Stimulated activated CD8-positive, alpha-beta memory T cell treated with anti-CD3 and anti-CD28 coated beads, Interleukin-7, amount 100 ng/mL, for 4 hours (primary cell): ENCODE data around the gene CAVIN2.

Experiments
- DNase-seq, 2 donors: peaks; one replicate each; pipeline ENCODE4 v3.0.0-alpha.2; 2020; ENCODE audit warnings: low read depth in 2 of 2

Gene CAVIN2

GRCh38 chr2:191864628-191865374, 17.9 kb upstream of the CAVIN2 start:
- no peak for DNase-seq

DNA sequence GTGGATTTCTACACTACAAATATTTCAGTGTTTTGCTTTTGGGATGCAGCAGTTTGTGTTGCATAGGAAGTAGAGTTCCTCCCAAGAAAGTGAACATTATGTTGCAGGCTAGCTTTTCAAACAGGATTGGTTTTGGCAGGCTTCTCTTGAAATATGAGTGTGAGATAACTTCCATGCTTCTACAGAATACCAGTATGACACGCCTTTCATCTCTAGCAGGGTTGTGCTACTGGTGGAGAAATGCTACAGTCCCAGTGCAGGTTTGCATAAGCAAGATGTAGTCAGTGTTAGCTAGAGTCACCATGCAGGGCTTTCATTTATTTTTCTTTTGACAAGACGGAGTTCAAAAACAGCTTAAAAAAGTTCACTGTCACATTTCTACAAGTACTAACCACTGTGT, 17.1 kb upstream of the CAVIN2 start:
- no peak for DNase-seq

GRCh38 chr2:191862156-191862775, 15.4 kb upstream of the CAVIN2 start:
- DNase-seq, result no peak

DNA sequence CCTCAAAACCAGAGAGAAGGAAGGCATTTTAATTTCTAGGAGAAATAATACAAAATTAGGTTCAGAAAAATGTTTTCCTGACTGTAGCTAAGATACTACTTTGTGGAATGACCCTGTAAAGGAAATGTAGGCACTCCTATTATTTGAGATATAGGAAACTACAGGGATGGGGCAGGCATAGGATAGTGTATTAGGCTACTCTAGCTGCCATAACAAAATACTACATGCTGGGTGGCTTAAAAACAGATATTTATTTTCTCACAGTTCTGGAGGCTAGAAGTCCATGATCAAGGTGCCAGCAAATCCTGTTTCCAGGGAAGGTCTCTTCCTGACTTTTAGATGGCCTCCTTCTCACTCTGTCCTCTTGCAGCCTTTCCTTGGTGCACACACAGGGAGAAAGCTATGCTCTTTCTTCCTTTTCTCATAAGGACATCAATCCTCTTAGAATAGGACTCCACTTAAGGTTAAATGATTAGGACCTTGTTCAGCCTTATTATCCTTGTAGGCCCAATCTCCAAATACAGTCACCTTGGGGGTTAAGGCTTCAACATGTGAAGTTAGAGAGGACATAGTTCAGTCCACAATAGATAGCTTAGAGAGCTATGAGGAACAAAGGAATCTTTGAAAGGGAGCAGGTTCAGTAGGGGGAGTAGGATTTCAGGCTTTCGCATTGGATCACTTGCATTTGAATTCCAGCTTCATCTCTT, 14.0 kb upstream of the CAVIN2 start:
- no peak for DNase-seq

DNA sequence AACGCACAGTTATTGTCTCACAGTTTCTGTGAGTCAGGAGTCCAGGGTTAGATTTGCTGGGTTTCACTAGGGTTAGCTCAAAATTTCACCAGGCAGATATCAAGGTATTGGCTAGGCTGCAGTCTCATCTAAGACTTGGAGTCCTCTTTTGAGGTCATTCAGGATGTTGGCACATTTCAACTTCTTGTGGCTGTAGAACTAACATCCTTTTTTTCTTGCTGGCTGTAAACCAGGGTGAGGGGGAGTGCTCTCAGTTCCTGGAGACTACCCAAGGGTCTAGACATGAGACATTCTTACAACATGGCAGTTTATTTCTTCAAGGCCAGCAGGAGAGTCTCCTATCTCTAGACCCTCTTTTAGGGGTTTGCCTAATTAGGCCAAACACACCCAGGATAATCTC, 12.8 kb upstream of the CAVIN2 start:
- DNase-seq, result no peak

DNA sequence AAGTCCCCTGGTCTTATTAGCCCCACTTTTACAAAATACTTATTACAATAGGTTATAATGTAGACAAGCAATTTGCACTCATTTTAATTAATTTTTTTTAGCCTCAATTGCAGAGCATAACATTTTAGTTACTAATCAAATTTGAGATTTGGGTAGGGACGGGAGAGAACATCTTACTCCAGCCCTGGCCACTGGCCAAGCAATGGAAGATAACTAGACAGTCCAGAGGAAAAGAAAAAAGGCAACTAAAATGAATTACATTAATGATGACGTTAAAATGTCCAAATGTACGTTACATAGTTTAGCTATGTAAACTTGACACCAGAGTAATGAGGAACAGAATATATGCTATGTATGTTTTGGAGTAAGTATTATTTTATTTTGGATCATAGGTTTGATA, 11.0 kb upstream of the CAVIN2 start:
- no peak for DNase-seq

- DNase-seq, result no peak
Observed at GRCh38 chr2:191857259-191857805, 10.4 kb upstream of the CAVIN2 start.

- DNase-seq, result no peak
Observed at GRCh38 chr2:191856111-191856876, 9.4 kb upstream of the CAVIN2 start.

DNA sequence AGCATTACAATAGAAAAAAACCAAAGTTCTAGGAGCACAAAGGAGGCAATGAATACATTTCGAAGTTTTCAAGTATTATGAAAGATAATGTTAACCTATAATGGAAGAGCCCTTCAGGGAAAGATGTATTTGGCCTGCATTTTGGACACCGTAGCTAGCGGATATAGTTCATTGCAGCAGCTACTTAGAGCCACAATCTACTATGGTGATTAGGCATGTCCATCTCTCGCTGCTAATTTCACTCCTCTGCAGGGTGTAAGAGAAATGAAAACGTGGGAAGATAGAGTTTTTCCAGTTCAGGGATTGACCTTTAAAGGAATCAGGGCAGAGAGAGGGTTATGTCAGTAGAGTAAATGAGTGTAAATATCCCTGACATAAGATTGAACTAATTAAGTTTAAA, 8.5 kb upstream of the CAVIN2 start:
- no peak for DNase-seq

GRCh38 chr2:191854382-191855372, 7.8 kb upstream of the CAVIN2 start:
- no peak for DNase-seq

DNA sequence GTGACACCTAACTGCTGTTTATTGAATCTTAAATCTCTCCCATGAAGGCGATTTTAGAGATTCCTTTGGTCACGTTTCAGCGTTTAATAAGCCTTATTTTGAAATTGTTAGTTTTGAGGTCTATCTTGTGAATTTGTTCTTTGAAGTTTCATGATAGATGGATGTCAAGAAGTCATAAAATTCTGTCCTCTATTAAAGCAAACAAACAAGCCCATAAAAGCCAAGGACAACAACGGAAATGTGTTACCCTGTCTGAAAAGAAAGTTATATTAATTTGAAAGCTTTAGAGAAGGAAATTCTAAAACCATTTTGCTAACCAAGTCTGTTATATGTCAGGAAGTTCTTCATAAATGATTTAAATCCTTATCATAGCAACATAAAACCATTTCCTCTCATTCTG, 7.0 kb upstream of the CAVIN2 start:
- DNase-seq, result no peak

GRCh38 chr2:191851158-191851557, 4.3 kb upstream of the CAVIN2 start:
- no peak for DNase-seq

DNA sequence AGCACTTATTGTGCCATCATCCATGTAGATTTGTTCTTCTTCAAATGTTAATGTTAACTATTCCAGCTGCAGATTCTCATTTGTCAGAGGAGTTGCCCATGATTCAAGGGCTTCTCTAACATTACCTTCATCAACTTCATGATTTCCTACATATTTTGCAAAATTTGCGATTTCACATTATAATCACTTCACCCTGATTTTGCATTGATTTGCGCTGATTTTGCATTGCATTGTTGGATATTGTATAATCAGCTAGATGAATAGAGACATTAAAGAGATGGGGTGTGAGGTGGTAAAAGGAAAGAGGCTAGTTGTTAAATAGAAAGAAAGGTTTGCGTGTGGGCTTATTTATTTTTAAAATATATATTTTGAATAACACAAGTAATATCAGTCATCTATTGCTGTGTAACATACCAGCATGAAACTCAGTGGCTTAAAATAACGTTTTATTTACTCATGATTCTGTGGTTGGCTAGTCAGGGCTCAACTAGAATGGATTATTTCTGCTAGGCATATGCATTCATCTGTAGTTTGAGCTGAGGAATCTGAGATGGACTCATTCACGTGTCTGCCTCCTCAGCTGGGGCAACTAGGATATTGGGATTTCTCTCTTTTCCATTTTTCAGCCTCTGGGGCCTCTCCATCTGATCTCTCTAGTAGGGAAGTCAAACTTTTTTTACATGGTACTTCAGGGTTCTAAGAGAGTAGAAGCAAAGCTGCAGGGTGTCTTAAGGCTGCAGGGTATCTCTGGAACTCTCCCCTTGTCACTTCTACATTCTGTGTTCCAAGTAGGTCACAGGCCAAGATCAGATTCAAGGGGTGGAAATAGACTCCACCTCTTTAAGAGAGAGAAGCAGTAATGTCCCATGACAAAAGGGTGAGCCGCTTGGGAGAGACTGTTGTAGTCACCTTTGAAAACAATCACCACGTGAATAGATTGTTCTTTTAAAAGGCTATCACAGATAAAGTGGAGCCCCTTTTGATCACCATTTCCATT, 2.2 kb upstream of the CAVIN2 start:
- no peak for DNase-seq

DNA sequence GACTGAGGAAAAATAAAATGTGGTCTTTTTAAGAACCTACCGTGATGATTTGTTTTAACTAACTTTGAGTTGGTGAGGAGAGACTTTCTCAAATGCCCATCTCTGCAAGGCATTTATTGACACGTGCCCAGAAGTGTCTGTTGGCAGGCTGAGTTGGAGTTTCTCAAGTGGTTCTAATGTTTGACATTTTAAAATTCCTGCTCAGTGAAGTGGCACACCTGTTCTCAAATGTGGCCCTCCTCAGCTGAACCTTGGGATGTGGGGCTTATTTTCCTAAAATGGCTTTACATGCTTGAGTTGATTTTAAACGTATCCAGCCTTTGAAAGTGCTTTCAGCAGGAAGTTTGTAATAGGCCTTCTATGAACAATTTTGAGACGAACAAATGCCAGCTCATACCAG, 876 bp upstream of the CAVIN2 start:
- no peak for DNase-seq

- no peak for DNase-seq
Observed at GRCh38 chr2:191845876-191846514, 893 bp downstream of the CAVIN2 start.

DNA sequence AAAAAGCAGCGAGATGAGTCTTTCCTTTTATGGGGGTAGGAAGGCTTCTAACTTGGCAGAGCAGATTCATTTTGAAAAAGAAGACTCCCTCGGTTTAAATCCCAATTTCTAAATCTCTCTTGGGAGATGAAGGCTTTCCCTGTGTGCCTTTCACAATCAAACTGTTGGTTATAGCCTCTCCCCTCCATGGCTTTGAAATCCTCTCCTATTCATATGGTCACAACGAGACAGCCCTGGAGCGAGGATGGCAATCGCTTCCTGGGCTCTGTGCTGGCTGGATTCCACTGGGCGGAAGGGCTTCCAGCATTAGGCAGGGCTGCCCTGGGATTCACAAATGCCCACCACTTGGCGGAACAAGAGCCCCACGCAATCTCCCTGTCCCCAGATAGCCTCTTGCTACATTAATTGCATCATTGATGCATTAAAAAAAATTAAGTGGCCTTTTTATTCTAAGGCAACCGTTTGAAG, 1.6 kb downstream of the CAVIN2 start:
- DNase-seq, result no peak

DNA sequence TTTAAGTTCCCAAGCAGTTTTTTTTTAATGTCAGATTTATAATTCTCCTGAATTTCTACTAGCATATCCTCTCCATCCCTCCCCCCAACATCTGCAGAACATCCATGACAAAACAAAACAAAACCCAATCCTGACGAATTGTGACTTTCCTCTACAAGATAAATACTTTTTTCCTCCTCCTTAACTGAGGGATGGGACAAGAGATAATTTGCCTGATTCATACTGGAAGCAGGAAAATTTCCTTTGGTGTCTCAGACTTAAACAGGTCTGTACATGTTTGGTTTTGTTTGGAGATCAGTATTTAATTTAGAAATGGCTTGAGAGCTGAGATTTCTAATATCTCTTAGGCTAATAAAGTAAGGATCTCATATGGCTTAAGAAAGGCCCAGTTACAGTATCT, 2.2 kb downstream of the CAVIN2 start:
- no peak for DNase-seq

DNA sequence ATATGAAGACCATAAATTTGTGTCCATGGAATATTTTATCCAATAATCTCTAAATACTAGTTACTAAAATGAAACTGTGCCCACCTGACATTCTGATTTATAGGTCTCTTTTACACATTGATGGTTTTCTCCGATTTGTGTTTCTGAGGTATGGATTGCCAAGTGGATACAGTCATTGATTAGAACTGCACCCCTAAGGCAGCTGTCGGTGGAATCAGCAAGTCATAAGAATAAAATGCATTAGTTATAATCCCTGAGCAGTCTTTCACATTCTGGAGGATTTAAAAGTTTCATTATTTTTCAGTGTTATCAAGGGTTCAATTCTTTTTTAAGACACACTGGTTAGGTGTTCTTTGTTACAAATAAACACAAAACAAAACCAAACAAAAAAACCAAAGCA, 6.0 kb downstream of the CAVIN2 start:
- no peak for DNase-seq
